Stimulated activated CD8-positive, alpha-beta memory T cell treated with anti-CD3 and anti-CD28 coated beads, Interleukin-12 subunit alpha, Interleukin-12 subunit beta, amount 100 ng/mL, for 24 hours (primary cell): ENCODE measurements around the gene SH3BGRL2.

ENCODE experiments used
- DNase-seq: peaks from one replicate; pipeline ENCODE4 v3.0.0-alpha.2; 2020; ENCODE audit errors: extremely low read depth

SH3BGRL2 gene

GRCh38 chr6:79630883-79631692 lies at the start of gene SH3BGRL2:
TSS of gene SH3BGRL2 (plus strand) at chr6:79631329. CDS start at chr6:79631462, 133 bp downstream.
- no peak for DNase-seq

- DNase-seq: no peak
Measured at GRCh38 chr6:79584332-79584731, 46.8 kb upstream of the SH3BGRL2 start.

GRCh38 chr6:79586548-79586947 lies 44.6 kb upstream of the SH3BGRL2 start:
- DNase-seq: no peak

- DNase-seq: no peak
Measured at GRCh38 chr6:79589701-79590100, 41.4 kb upstream of the SH3BGRL2 start.

GRCh38 chr6:79597155-79597554 lies 34.0 kb upstream of the SH3BGRL2 start:
- DNase-seq: no peak

GRCh38 chr6:79598012-79598411 lies 33.1 kb upstream of the SH3BGRL2 start:
- no peak for DNase-seq

GRCh38 chr6:79599725-79600259 lies 31.3 kb upstream of the SH3BGRL2 start:
- no peak for DNase-seq

- no peak for DNase-seq
Measured at GRCh38 chr6:79600313-79600712, 30.8 kb upstream of the SH3BGRL2 start.

- no peak for DNase-seq
Measured at GRCh38 chr6:79600812-79601609, 30.1 kb upstream of the SH3BGRL2 start.

- no peak for DNase-seq
Measured at GRCh38 chr6:79602859-79603258, 28.3 kb upstream of the SH3BGRL2 start.

- DNase-seq: no peak
Measured at GRCh38 chr6:79604583-79605037, 26.5 kb upstream of the SH3BGRL2 start.

GRCh38 chr6:79605061-79605460 lies 26.1 kb upstream of the SH3BGRL2 start:
- DNase-seq: no peak

- no peak for DNase-seq
Measured at GRCh38 chr6:79605968-79606764, 25.0 kb upstream of the SH3BGRL2 start.

- DNase-seq: no peak
Measured at GRCh38 chr6:79607000-79607399, 24.1 kb upstream of the SH3BGRL2 start.

GRCh38 chr6:79608334-79609224 lies 22.6 kb upstream of the SH3BGRL2 start:
- DNase-seq: no peak

- DNase-seq: no peak
Measured at GRCh38 chr6:79609225-79609595, 21.9 kb upstream of the SH3BGRL2 start.

- no peak for DNase-seq
Measured at GRCh38 chr6:79610306-79611009, 20.7 kb upstream of the SH3BGRL2 start.

- no peak for DNase-seq
Measured at GRCh38 chr6:79612457-79612856, 18.7 kb upstream of the SH3BGRL2 start.

GRCh38 chr6:79612918-79613317 lies 18.2 kb upstream of the SH3BGRL2 start:
- no peak for DNase-seq

- DNase-seq: no peak
Measured at GRCh38 chr6:79613912-79614311, 17.2 kb upstream of the SH3BGRL2 start.
